HCT116 (cell line): ENCODE results near the gene GNAT2.
"Not testable (repeated sequence)": the region's sequence is repeated elsewhere in the genome, so short reads cannot be mapped to it uniquely, and the experiment has no call there.

Experiments used
- CTCF ChIP-seq, 3 experiments: fragments of 200-600 bp in 1 of 3; sonication (generic) in 1 of 3; IDR thresholded peaks in 2 of 3; conservative IDR thresholded peaks in 1 of 3; 2 replicates each; pipeline ENCODE4 v1.5.1; 2012 to 2017; ENCODE audit warnings: low read depth in 2 of 3, low read length in 2 of 3, antibody characterized with exemption in 1 of 3, borderline replicate concordance in 1 of 3, control low read depth in 1 of 3, mild to moderate bottlenecking in 1 of 3, mixed read lengths in 1 of 3, mixed run types in 1 of 3, moderate library complexity in 1 of 3; ENCODE audit not compliant: insufficient read depth in 1 of 3
- EZH2phosphoT487 ChIP-seq: fragments of 200-600 bp; IDR thresholded peaks from 2 replicates; pipeline ENCODE4 v1.6.1; 2018; ENCODE audit warnings: antibody characterized with exemption, borderline replicate concordance
- MAX ChIP-seq: IDR thresholded peaks from 2 replicates; pipeline ENCODE4 v1.6.1; 2012
- POLR2A ChIP-seq: IDR thresholded peaks from 2 replicates; pipeline ENCODE4 v1.7.0; 2011; ENCODE audit warnings: borderline replicate concordance; ENCODE audit not compliant: insufficient read depth, insufficient read length; ENCODE audit errors: extremely low read depth
- POLR2AphosphoS5 ChIP-seq: IDR thresholded peaks from 2 replicates; pipeline ENCODE4 v1.6.1; 2011; ENCODE audit warnings: mild to moderate bottlenecking, low read depth, low read length, moderate library complexity
- REST ChIP-seq: IDR thresholded peaks from 2 replicates; pipeline ENCODE4 v1.6.1; 2012; ENCODE audit warnings: low read depth
- TCF7L2 ChIP-seq: IDR thresholded peaks from 2 replicates; pipeline ENCODE4 v1.7.0; 2011; ENCODE audit warnings: borderline replicate concordance, inconsistent platforms; ENCODE audit not compliant: insufficient read depth, insufficient read length; ENCODE audit errors: extremely low read depth
- ZNF274 ChIP-seq: fragments of 200-500 bp; sonication (Bioruptor generic); IDR thresholded peaks from 2 replicates; pipeline ENCODE4 v1.6.1; 2014; ENCODE audit warnings: mild to moderate bottlenecking, low read depth, low read length, inconsistent platforms

- not testable (repeated sequence) for TF ChIP-seq POLR2AphosphoS5; CTCF (IDR thresholded peaks at IDR 0.05 in 2 of 3, conservative IDR thresholded peaks at IDR 0.05 in 1 of 3; ENCODE audit: borderline replicate concordance in 1 of 3, insufficient read depth in 1 of 3, low read depth in 2 of 3, low read length in 2 of 3); EZH2phosphoT487; ZNF274; POLR2A; MAX; REST; TCF7L2
Measured at GRCh38 chr1:109660691-109661026, 41.2 kb upstream of the GNAT2 start.
